GM19023 (cell line): ENCODE data around the gene PDLIM5.
"Not testable (repeated sequence)": the region's sequence is repeated elsewhere in the genome, so short reads cannot be mapped to it uniquely, and the experiment has no call there.

Experiments
- ATAC-seq: cut with Tn5 transposase; IDR thresholded peaks from one replicate; pipeline ENCODE4 v1.9.1; 2021; ENCODE audit warnings: mild to moderate bottlenecking, moderate library complexity; ENCODE audit not compliant: unreplicated experiment

PDLIM5 gene

GRCh38 chr4:94583914-94584641, 132.3 kb downstream of the PDLIM5 start:
- ATAC-seq: no peak

DNA sequence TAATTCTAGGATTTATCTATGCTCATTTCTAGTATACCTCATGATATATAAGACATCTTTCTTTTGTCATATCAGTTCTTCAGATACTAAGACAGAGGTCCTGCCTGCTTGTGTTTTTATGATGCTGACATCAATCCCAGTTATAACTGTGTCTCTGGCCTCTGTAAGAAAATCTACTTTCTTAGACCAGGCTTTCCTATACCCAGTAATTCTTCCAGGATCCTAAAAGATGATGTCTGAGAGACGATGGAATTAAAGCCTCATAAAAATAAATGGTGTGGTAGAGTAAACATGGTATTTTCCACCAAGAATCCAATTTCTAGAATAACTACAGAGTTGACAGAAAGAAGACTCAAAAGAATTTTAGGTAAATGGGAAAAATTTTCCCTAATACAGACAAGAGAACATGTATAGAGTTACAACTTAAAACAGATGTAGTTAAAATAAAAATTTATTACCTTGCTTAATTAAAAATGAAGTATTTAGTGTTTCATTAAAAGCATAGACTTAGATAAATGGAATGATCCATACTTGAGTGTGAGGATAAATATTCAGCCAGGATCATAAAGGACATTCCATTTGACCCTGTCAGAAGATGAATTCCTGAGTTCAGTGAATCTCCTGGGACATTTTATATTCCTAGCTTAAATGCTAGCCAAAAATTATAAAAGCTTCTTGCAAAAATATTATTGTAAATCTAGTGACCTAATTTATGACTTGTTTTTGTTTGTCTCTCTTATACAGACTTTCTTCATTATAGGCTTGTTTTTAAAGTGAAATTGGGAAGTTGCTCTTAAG, 137.4 kb downstream of the PDLIM5 start:
- ATAC-seq: no peak

GRCh38 chr4:94590493-94590892, 138.8 kb downstream of the PDLIM5 start:
- no peak for ATAC-seq

GRCh38 chr4:94591289-94591688, 139.5 kb downstream of the PDLIM5 start:
- ATAC-seq: no peak

- ATAC-seq: no peak
Measured at GRCh38 chr4:94595013-94595412, 143.3 kb downstream of the PDLIM5 start.

DNA sequence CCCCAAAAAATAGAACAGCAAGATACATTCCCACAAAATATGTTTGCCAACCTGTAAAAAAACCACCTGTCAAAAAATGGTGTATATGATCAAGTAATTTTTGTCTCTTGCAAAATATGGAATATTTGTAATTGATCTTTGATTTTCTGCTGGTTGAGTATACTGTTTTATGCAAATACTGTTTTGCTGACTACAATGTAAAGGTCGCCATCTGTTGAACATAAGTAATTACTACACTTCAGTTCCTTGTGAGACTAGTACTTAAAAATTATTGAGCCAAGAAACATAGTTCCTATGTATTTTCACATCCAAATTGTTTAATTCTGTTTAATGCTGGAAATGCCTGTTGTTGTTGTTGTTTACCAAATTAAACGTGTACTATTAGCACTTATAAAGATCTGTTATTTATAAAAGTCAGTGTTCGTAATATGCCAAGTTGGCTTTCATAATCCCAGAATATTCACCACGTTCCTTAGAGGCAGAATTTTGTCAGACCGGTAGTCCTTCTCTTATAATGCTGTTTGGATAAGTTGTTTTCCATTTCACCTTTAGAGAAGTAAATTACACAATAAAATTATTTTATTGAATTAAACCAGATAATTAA, 144.2 kb downstream of the PDLIM5 start:
- peak; percentile 73 for ATAC-seq

DNA sequence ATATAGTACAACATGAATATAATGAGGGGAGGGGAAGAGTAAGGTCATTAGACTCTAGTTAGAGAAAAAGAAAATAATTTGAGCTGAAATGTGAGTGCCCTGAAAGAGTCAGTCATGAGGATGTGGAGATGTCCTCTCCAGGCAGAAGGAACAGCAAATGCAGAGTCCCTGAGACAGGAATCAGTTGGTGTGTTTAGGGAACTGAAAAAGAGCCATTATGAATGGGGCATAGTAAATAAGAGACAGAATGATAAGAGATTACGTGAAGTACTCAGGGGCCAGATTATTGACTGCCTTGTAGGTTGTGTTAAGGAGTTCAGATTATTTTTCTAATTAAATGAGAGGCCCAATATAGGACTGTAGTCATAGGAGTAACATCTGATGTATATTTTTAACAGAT, 147.0 kb downstream of the PDLIM5 start:
- ATAC-seq: no peak

- no peak for ATAC-seq
Measured at GRCh38 chr4:94603170-94603747, 151.5 kb downstream of the PDLIM5 start.

GRCh38 chr4:94605241-94605805, 153.6 kb downstream of the PDLIM5 start:
- no peak for ATAC-seq

GRCh38 chr4:94610145-94610544, 158.4 kb downstream of the PDLIM5 start:
- ATAC-seq: no peak

GRCh38 chr4:94613248-94613647, 161.5 kb downstream of the PDLIM5 start:
- no peak for ATAC-seq

- ATAC-seq: no peak
Measured at GRCh38 chr4:94615451-94615850, 163.7 kb downstream of the PDLIM5 start.

- ATAC-seq: no peak
Measured at GRCh38 chr4:94621491-94622080, 169.8 kb downstream of the PDLIM5 start.

- ATAC-seq: no peak
Measured at GRCh38 chr4:94623126-94623911, 171.6 kb downstream of the PDLIM5 start.

GRCh38 chr4:94626942-94627341, 175.2 kb downstream of the PDLIM5 start:
- no peak for ATAC-seq

DNA sequence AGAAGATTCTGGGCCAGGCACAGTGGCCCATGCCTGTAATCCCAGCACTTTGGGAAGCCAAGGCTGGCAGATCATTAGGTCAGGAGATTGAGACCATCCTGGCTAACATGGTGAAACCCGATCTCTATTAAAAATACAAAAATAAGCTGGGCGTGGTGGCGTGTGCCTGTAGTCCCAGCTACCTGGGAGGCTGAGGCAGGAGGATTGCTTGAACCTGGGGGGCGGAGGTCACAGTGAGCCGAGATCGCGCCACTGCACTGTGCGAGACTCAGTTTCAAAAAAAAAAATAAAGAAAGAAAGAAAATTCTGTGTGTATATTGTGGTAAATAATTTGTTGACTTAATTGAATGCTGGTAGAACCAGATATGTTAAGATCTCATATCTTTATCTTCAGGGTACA, 177.3 kb downstream of the PDLIM5 start:
- ATAC-seq: not testable (repeated sequence)

GRCh38 chr4:94629837-94630236, 178.1 kb downstream of the PDLIM5 start:
- ATAC-seq: no peak

- no peak for ATAC-seq
Measured at GRCh38 chr4:94634271-94634670, 182.5 kb downstream of the PDLIM5 start.

DNA sequence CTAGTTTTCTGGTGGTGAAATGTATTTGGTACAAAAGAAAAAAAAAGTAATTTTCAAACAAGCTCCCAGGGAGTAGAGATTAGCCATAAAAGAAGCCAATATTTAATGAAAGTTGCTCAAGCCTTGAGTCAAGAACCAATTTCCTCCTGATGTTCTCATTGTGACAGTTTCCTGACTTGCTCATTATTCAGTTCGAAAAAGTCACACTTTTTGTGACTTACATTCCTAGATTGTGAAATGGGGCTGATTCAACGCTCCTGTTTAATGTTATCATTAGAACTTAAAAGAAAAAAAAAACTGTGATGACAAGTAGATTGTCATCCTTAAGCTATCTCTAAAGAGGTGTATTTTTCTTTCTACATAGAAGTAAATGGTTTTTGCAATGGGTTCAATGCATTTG, 183.4 kb downstream of the PDLIM5 start:
- ATAC-seq: no peak

DNA sequence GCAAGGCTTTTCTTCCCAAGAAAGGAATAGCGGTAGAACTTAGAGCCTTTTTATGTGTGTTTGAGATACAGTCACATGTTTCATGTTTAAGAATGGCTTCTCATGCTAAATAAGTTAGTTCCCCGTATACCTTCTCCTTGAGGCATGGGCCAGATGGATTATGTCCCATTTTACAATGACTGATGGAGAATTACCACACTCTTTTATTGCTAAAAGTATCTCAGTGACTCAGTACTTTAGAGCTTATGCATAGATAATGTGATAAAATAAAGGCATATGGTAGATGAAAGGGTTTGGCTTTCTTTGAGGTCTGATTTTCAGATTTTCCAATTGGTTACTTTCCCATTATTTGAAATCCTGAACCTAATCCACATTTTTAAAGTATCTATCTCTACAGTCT, 184.3 kb downstream of the PDLIM5 start:
- ATAC-seq: no peak
